Measurements from ENCODE around the gene FGF16. TPM values are rescaled to one million over a fixed set of nuclear protein-coding genes. Genes with fewer than 3 reads are reported as not detected.

The FGF16 gene
- total and polyA plus RNA-seq, 2 of the 8 experiments (the other 6 are each of a cell fraction or from before 2014, with no cell fraction given) = 0.50 to 1.4 TPM

GRCh38 chrX:77436682-77437081, 10.5 kb upstream of the FGF16 start (continued):
- no peak for TF ChIP-seq GTF2F1 (IDR thresholded peaks at IDR 0.05; ENCODE audit: borderline replicate concordance, low read depth, low read length)
